GM12864 (cell line): ENCODE measurements around the gene CBFA2T3.

Experiments
- DNase-seq: peaks from one replicate; pipeline ENCODE4 v3.0.0-alpha.2; 2011; ENCODE audit warnings: low read depth
- H3K4me3 ChIP-seq: 2 replicates; pipeline ENCODE4 v1.5.1; 2011; ENCODE audit warnings: mild to moderate bottlenecking, low read depth, low read length, control low read depth
- TF ChIP-seq, protein P1 (sequence below): IDR thresholded peaks from 2 replicates; pipeline ENCODE4 v1.5.1; 2011; ENCODE audit warnings: low read depth, mild to moderate bottlenecking, moderate library complexity, low read length, control low read depth, inconsistent platforms; ENCODE audit errors: missing control alignments

The CBFA2T3 gene

GRCh38 chr16:88956546-88957432, 20.2 kb downstream of the CBFA2T3 start:
- TF ChIP-seq, protein P1, sequence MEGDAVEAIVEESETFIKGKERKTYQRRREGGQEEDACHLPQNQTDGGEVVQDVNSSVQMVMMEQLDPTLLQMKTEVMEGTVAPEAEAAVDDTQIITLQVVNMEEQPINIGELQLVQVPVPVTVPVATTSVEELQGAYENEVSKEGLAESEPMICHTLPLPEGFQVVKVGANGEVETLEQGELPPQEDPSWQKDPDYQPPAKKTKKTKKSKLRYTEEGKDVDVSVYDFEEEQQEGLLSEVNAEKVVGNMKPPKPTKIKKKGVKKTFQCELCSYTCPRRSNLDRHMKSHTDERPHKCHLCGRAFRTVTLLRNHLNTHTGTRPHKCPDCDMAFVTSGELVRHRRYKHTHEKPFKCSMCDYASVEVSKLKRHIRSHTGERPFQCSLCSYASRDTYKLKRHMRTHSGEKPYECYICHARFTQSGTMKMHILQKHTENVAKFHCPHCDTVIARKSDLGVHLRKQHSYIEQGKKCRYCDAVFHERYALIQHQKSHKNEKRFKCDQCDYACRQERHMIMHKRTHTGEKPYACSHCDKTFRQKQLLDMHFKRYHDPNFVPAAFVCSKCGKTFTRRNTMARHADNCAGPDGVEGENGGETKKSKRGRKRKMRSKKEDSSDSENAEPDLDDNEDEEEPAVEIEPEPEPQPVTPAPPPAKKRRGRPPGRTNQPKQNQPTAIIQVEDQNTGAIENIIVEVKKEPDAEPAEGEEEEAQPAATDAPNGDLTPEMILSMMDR = no peak
- DNase-seq = no peak
- no peak overlapping the region for H3K4me3 ChIP-seq

- no peak for DNase-seq
- no peak overlapping the region for H3K4me3 ChIP-seq
- TF ChIP-seq, protein P1 = no peak
Observed at GRCh38 chr16:88955906-88956305, 21.1 kb downstream of the CBFA2T3 start.

- TF ChIP-seq, protein P1 = no peak
- no peak for DNase-seq
- no peak overlapping the region for H3K4me3 ChIP-seq
Observed at GRCh38 chr16:88953003-88953690, 23.9 kb downstream of the CBFA2T3 start.

GRCh38 chr16:88951989-88952388, 25.0 kb downstream of the CBFA2T3 start:
- TF ChIP-seq, protein P1 = no peak

DNA sequence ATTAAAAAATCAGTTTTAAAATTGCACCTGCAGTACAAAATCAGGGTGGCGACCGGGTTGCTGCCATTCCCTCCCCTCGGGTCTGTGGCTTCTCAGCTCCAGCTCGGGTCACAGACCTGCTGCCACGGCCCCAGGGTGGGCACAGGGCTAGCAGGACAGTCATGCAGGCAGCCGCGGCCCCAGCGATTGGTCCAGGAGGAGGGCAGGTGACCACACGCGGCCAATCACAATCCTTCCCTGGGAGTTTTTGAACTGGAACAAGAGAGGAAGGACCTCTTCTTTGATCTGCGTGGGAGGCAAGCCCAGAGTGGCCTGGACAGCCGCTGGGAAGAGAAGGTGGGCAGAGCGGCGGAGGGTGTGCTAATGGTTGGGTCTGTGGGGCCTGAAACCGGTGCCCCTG, 25.5 kb downstream of the CBFA2T3 start:
- H3K4me3 ChIP-seq = no peak overlapping the region
- DNase-seq = no peak
- TF ChIP-seq, protein P1 = no peak

More at GRCh38 chr16:88951989-88952388, 25.0 kb downstream of the CBFA2T3 start:
- no peak for DNase-seq
- H3K4me3 ChIP-seq = no peak overlapping the region

GRCh38 chr16:88948781-88949490, 28.1 kb downstream of the CBFA2T3 start:
- no peak overlapping the region for H3K4me3 ChIP-seq
- TF ChIP-seq, protein P1 = no peak
- no peak for DNase-seq
